Adrenal gland (tissue), 5 donors: Measurements from ENCODE around the gene RINL.

Source experiments
- CTCF ChIP-seq, 6 experiments: fragments of 450-650 bp in 4 of 6; fragments of 200-600 bp in 2 of 6; sonication (generic) in 1 of 6; IDR thresholded peaks; 1 replicate in 5 of 6; 2 replicates in 1 of 6; pipeline versions ENCODE4 v1.5.1 to v1.8.0; 2016 to 2021; ENCODE audit warnings: antibody characterized with exemption in 6 of 6, mild to moderate bottlenecking in 2 of 6, moderate library complexity in 1 of 6
- POLR2A ChIP-seq, 2 donors: fragments of 450-650 bp; IDR thresholded peaks; one replicate each; pipeline ENCODE4 v1.6.1; 2017; ENCODE audit warnings: antibody characterized with exemption in 2 of 2, mild to moderate bottlenecking in 2 of 2, moderate library complexity in 1 of 2
- donor health status: DM: no; HTN: no; CAD: no.

- no peak for TF ChIP-seq CTCF (IDR thresholded peaks at IDR 0.05)
- no peak for TF ChIP-seq POLR2A (IDR thresholded peaks at IDR 0.05)
Observed at GRCh38 chr19:38922482-38922881, 44.4 kb upstream of the RINL start.
